Upper lobe of left lung (tissue), 4 donors: ENCODE measurements around the gene TCP11L1.

Experiments used
- POLR2A ChIP-seq, 4 donors: fragments of 450-650 bp; IDR thresholded peaks; one replicate each; pipeline ENCODE4 v1.5.1; 2016 to 2017; ENCODE audit warnings: antibody characterized with exemption in 4 of 4, mild to moderate bottlenecking in 2 of 4
- TF ChIP-seq, protein P1 (sequence below), 6 experiments: fragments of 450-650 bp in 4 of 6; fragments of 200-600 bp in 2 of 6; sonication (generic) in 2 of 6; IDR thresholded peaks; one replicate each; pipeline ENCODE4 v1.5.1; 2016 to 2019; ENCODE audit warnings: antibody characterized with exemption in 6 of 6

GRCh38 chr11:33067294-33067693, 27.9 kb downstream of the TCP11L1 start:
- TF ChIP-seq POLR2A (IDR thresholded peaks at IDR 0.05): no peak
- TF ChIP-seq, protein P1, sequence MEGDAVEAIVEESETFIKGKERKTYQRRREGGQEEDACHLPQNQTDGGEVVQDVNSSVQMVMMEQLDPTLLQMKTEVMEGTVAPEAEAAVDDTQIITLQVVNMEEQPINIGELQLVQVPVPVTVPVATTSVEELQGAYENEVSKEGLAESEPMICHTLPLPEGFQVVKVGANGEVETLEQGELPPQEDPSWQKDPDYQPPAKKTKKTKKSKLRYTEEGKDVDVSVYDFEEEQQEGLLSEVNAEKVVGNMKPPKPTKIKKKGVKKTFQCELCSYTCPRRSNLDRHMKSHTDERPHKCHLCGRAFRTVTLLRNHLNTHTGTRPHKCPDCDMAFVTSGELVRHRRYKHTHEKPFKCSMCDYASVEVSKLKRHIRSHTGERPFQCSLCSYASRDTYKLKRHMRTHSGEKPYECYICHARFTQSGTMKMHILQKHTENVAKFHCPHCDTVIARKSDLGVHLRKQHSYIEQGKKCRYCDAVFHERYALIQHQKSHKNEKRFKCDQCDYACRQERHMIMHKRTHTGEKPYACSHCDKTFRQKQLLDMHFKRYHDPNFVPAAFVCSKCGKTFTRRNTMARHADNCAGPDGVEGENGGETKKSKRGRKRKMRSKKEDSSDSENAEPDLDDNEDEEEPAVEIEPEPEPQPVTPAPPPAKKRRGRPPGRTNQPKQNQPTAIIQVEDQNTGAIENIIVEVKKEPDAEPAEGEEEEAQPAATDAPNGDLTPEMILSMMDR (IDR thresholded peaks at IDR 0.05): no peak
